AML-193 (cell line): Measurements from ENCODE around the gene TRMT61A.
A peak's percentile ranks its signal among the peaks of the same experiment; 100 is the strongest.

ENCODE experiments used
- DNase-seq, 2 experiments: peaks; one replicate each; lab custom pipeline; 2025; lab: John Stamatoyannopoulos, UW

TRMT61A gene

DNA sequence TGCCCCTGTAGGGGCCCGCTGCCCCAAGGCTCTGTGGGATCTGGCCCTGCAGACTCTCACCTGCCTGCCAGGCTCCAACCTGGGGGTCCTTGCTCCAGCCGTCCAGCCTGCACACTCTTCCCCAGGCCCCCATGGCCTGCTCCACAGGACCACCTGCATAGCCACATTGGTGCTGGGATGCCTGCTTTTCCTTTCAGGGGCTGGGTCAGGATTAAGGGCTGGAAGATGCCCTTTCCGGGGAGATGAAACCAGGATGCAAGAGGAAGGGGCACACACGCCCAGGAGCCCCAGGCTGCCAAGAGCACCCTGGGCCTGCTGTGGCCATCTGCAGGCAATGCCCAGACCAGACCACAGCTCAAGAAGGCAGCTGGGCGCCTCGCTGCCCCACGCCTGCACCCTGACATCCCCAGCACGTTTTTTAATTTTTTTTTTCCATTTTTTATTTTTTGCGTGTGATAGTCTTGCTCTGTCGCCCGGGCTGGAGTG lies 18.5 kb downstream of the TRMT61A start:
- DNase-seq = no peak

GRCh38 chr14:103547941-103548462 lies 19.0 kb downstream of the TRMT61A start:
- no peak for DNase-seq

DNA sequence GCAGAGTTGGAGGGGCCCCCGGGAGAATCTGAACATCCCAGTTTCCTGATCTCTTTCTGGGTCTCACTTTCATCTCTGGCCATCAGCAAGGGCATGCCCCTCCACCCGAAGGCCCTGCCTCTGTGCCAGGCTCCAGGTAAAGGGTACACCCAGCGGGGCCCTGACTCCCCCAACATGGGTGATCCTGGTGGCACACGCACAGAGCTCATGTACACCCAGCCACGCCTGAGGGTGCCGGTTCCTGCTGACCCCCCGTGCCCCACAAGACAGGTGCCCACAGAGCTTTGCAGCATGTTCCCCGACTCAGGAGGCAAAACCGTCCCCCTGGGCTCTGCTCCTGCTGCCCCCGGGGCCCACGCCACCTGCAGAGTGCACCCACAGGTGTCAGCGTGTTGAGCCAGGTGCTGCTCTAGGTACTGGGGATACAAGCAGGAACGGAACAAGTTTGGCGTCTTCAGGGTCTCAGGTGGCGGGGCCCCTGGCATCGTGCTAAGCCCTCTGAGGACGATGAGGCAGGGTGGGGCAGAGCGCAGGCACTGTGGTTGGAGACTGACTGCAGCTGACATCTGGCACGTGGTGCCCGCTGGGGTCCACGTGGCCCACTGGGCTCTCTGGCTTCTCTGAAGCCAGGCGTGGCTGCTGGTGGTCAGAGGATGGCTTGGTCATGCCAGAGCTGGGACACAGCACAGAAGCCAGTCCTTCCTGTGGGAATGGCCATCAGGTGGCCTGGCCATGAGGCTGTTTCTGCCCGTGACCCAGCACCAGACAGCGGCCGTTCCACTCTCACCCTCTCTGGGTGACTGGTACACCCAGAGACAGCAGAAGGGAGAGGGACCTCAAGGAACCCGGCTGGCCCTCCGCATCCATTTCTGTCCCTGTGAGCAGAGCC lies 19.7 kb downstream of the TRMT61A start:
- no peak for DNase-seq

DNA sequence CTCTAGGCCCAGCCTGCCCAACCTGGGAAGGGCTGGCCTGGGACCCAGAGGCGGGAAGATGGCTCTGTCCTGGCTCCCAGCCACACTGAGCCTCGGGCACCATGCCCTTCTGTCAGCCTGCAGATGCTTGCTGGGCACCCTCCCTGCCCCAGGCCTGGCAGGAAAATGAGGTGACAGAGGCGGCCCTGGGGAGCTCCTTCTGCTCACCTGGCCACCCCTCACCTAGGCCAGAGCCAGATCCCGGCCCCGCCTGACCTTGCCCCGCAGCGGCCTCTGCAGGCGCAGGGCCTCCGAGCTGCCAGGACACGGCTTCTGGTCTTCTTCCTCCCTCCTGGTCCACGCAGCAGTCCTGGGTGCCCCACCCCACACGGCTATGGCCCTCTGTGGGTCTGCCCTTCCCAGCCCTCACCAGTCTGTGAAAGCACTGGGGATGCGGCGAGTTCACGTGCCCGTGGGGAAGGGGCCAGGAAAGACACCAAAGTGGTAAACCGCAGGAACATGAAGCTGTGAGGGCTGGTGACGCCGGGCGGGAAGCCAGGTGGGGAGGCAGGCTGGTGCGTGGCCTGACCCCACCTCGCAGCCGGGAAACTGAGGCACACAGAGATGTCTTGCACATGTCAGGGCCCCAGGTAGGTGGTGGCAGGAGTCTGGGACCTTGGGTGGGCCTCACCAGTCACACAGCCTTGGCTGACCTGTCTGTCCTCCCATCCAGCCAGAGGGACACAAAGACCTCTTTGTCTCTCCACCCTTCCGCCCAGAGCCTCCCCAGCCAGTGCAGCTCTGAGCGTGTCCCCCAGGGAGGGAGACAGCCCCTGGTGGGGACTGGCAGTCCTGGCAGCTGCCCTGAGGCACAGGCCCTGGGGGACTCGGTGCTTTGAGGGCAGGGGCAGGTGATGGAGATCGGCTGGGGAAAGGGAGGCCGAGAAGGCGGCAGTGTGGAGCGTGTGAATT lies 20.6 kb downstream of the TRMT61A start:
- DNase-seq = no peak

GRCh38 chr14:103550451-103551337 lies 21.7 kb downstream of the TRMT61A start:
- no peak for DNase-seq

- DNase-seq = no peak
These were observed 22.4 kb downstream of the TRMT61A start for GRCh38 chr14:103551338-103551762.

GRCh38 chr14:103552011-103552845 lies 23.2 kb downstream of the TRMT61A start:
- DNase-seq = no peak

- no peak for DNase-seq
These were observed 23.8 kb downstream of the TRMT61A start for GRCh38 chr14:103552846-103553210.

- DNase-seq = no peak
These were observed 26.8 kb downstream of the TRMT61A start for GRCh38 chr14:103555559-103556337.

GRCh38 chr14:103556946-103557758 lies 28.2 kb downstream of the TRMT61A start:
- no peak for DNase-seq

DNA sequence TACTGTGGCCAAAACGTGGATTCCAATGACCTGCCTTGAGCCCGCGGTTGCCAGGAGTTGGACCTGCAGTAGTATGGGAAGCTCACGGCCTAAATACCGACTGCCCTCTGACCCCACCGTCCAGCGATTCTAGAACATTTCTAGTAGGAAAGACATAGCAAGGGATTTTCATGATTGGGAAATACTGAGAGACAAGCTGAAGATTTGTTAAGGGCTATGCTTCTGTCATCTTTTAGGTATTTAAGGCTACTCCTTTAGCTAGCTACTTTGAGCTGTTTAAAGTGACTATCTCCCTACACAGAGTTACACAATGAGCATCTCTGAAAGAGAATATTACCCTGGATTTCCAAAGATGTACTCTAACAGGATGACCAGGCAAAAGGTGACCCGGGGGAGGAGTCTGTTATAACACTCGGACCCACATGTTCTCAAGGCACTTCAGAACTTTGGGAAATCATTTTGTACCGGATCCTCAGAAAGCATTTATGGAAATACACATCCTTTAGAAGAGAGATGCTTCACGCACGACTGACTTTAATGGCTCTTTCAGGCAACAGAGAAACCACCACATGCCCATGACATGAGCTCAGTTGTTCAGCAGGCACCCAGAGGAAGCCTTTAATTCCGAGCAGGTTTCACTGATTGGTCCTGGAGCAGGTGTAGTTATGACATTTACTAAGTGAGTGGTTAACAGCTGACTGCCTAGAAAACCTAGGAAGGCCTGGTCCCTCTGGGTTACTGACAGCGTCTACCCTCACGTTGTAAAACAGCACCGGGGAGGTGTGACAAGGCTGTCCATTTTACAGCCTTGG lies 29.3 kb downstream of the TRMT61A start:
- no peak for DNase-seq

DNA sequence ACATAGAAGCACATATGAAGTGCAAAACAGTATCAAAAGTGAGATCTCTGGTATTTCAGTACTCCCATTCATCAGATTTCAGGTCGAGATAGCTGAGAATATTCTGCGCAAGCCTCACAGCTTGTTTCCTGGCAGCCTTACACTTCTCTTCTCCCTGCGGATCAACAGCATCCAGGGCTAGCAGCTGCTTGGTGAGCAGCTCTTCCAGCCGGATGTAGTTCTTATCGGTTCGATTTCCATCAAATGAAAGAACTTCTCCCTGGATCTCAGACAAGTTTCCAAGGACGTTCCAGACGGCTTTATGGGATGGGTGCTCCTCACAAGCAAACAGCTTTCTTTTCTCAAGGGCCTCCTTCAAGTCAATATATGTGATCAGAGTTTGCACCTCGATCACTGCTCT lies 30.8 kb downstream of the TRMT61A start:
- no peak for DNase-seq

- no peak for DNase-seq
These were observed 31.7 kb downstream of the TRMT61A start for GRCh38 chr14:103560691-103561090.

DNA sequence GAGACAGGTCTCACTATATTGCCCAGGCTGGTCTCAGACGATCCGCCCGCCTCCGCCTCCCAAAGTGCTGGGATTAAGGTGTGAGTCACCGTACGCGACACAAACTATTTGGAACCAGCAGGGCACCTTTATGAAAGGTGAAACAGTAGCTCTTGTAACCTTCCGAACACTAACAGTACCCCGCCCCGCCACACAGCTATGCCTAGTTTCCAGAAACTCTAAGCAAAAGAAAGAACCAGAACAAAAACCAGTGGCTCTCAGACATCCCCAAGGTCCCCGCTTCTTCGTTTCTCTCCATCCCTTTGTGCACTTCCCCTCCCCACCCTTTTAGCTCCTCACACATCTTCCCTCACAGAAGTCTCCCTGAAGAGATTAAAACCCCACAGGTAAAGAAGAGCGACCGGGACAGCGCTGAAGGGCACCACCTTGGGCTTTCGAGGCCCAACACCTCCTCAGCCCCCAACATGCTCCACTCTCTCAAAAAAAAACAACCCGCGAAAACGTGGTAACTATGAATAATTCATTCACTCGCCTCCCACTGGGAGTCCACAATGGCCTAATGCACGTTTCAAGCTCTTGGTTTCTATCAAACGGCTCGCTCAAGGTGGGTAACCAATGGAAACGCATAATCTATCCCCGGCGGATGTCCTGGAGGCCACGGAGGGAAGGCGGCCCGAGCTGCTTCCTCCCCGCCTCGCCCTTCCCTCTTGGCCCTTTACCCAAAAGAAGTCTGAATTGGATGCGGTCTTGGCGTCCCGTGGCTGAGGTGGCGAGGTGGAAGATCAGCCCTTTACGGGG lies 32.6 kb downstream of the TRMT61A start:
- peak; percentile 19 to 22 for DNase-seq

DNA sequence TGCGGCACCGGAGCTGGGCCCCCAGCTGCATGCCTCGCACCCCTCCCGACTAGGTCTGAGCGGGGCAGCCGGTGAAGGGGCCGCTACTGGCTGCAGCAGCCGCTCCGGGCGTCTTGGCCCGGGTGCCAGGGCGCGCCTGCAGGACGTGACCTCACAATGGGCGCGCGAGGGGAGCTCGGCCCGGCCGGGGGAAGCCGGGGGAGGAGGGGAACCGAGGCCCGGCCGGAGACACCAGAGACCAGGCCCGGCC lies 33.1 kb downstream of the TRMT61A start:
- no peak for DNase-seq

DNA sequence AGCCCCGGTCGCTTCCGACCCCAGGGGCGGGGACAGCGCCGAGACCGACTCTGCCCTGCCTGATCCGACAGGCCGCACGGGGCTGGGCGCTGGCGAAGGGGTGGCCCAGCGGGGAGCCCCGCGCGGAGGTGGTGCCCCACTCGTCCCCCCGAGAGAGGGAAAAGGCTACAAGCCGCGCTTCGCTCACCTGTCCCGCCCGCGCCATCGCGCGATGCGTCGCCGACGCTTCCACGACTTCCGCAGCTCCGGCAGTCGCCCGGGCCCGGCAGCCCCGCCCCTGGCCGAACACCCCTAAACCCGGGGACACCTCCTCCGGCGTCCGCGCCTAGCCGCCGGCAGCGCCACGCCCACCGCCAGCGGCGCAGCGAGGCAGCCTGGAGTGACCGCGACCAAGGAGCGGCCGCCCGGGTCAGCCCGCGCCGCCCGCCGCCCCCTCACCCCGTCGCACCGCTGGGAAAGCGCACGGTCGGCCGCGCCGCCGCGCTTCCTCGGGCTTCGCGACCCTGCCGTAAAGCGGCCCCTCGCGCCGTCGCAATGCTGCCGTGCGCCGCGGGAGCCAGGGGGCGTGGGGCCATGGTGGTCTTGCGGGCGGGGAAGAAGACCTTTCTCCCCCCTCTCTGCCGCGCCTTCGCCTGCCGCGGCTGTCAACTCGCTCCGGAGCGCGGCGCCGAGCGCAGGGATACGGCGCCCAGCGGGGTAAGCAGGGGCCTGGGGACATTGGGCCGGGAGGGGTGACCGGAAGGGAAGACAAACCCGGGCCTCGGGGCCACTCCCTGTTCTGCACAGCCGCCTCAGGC lies 33.6 kb downstream of the TRMT61A start, which contains the start of the genes BAG5 and COA8:
TSS of gene BAG5 (minus strand) at position 229 of the 797 bp plus-strand sequence. CDS start 1,493 bp downstream, outside the sequence.
TSS of gene COA8 (plus strand) at position 532 of the 797 bp plus-strand sequence. CDS start at position 574, 42 bp downstream.
- peak; percentile 67 to 73 for DNase-seq
